Breast epithelium (tissue), 4 donors: ENCODE results near the gene ATG7. TPM values are rescaled to one million over a fixed set of nuclear protein-coding genes. Genes with fewer than 3 reads are reported as not detected.

Experiments
- DNase-seq, 2 donors: peaks; one replicate each; pipeline ENCODE4 v3.0.0-alpha.2; 2019; ENCODE audit warnings: low spot score in 2 of 2
- H3K27ac ChIP-seq, 2 donors: fragments of 200-600 bp; sonication (generic) in 1 of 2; one replicate each; pipeline ENCODE4 v1.5.1; 2016 to 2019; ENCODE audit warnings: mild to moderate bottlenecking in 1 of 2
- H3K27me3 ChIP-seq, 2 donors: fragments of 200-600 bp; sonication (generic) in 1 of 2; one replicate each; pipeline versions ENCODE4 v1.5.1 to v1.6.0; 2017 to 2019; ENCODE audit warnings: control low read depth in 1 of 2, mild to moderate bottlenecking in 1 of 2
- H3K36me3 ChIP-seq: fragments of 200-600 bp; one replicate; pipeline ENCODE4 v1.5.1; 2019
- H3K4me1 ChIP-seq, 2 donors: fragments of 200-600 bp; sonication (generic); one replicate each; pipeline ENCODE4 v1.5.1; 2016 to 2019; ENCODE audit warnings: control low read depth in 1 of 2
- H3K4me3 ChIP-seq, 3 donors: fragments of 200-600 bp; sonication (generic); 1 replicate in 2 of 3; 2 replicates in 1 of 3; pipeline ENCODE4 v1.5.1; 2016 to 2019; ENCODE audit warnings: mild to moderate bottlenecking in 3 of 3, moderate library complexity in 2 of 3
- H3K9me3 ChIP-seq, 2 donors: fragments of 200-600 bp; sonication (generic) in 1 of 2; one replicate each; pipeline ENCODE4 v1.5.1; 2016 to 2019; ENCODE audit warnings: control low read depth in 1 of 2
- CTCF ChIP-seq, 3 donors: fragments of 450-650 bp; IDR thresholded peaks; one replicate each; pipeline ENCODE4 v1.5.1; 2016 to 2017; ENCODE audit warnings: antibody characterized with exemption in 3 of 3, mild to moderate bottlenecking in 3 of 3, moderate library complexity in 3 of 3
- POLR2A ChIP-seq: fragments of 450-650 bp; IDR thresholded peaks from one replicate; pipeline ENCODE4 v1.6.1; 2016; ENCODE audit warnings: antibody characterized with exemption, mild to moderate bottlenecking, moderate library complexity
- POLR2AphosphoS5 ChIP-seq, 3 donors: sonication (generic); formaldehyde crosslinking; IDR thresholded peaks; one replicate each; pipeline ENCODE4 v1.6.1; 2017; ENCODE audit warnings: antibody characterized with exemption in 3 of 3
- intact Hi-C: fragments of 100-400 bp; cut with DNase I; formaldehyde crosslinking; loops from one replicate; pipeline ENCODE4 v1.15.1; 2023; ENCODE audit warnings: low total_unique reads
- total RNA-seq, 3 donors: library from RNA; depleted of rRNA; stranded (reverse); fragments of >200 nt; gene quantifications; one replicate each; pipeline ENCODE4 v1.1.0, GENCODE V29; 2016

ATG7 gene
- total RNA-seq, 3 donors from 2014 or later: 64.9 to 81.9 (median 75.5) TPM

- no peaks in the 10 kb centered on the region for H3K27me3 ChIP-seq
- no peaks in the 10 kb centered on the region for H3K36me3 ChIP-seq
- H3K27ac ChIP-seq: no peak overlapping the region
- H3K4me3 ChIP-seq: no peak overlapping the region
- TF ChIP-seq POLR2AphosphoS5 (IDR thresholded peaks at IDR 0.05) (no peak), CTCF (IDR thresholded peaks at IDR 0.05) (no peak), POLR2A (no peak)
- H3K4me1 ChIP-seq: peaks cover 6 to 11% of the 10 kb centered on the region in 2 donors
- intact Hi-C loops: loop anchor here (1.0 kb wide), 1 partner anchor 60 kb away; no protein-coding TSS in a partner anchor
- H3K9me3 ChIP-seq: no peaks in the 10 kb centered on the region
- DNase-seq: no peak
Observed at GRCh38 chr3:11536936-11537612, 264.9 kb downstream of the ATG7 start.

GRCh38 chr3:11538581-11538980 lies 266.4 kb downstream of the ATG7 start:
- intact Hi-C loops: no loop called here
- DNase-seq: no peak
- H3K27me3 ChIP-seq: no peaks in the 10 kb centered on the region
- H3K4me3 ChIP-seq: no peak overlapping the region
- TF ChIP-seq CTCF (IDR thresholded peaks at IDR 0.05): no peak
- TF ChIP-seq POLR2A: no peak
- no peak for TF ChIP-seq POLR2AphosphoS5 (IDR thresholded peaks at IDR 0.05)
- no peaks in the 10 kb centered on the region for H3K9me3 ChIP-seq
- H3K27ac ChIP-seq: no peak overlapping the region
- H3K4me1 ChIP-seq: peaks cover 6 to 11% of the 10 kb centered on the region in 2 donors
- H3K36me3 ChIP-seq: no peaks in the 10 kb centered on the region

- DNase-seq: peak in 1 of 2 donors; percentile 6
- TF ChIP-seq CTCF (IDR thresholded peaks at IDR 0.05) (no peak), POLR2A (no peak), POLR2AphosphoS5 (IDR thresholded peaks at IDR 0.05) (no peak)
- H3K4me1 ChIP-seq: peaks cover 5 to 7% of the 10 kb centered on the region in 2 donors
- no peaks in the 10 kb centered on the region for H3K9me3 ChIP-seq
- H3K4me3 ChIP-seq: no peak overlapping the region
- H3K36me3 ChIP-seq: no peaks in the 10 kb centered on the region
- H3K27ac ChIP-seq: no peak overlapping the region
- no peaks in the 10 kb centered on the region for H3K27me3 ChIP-seq
- intact Hi-C loops: no loop called here
Observed at GRCh38 chr3:11539218-11539617, 267.0 kb downstream of the ATG7 start.

- peak in 1 of 2 donors; percentile 76 for DNase-seq
- no peaks in the 10 kb centered on the region for H3K9me3 ChIP-seq
- TF ChIP-seq POLR2A (no peak), CTCF (IDR thresholded peaks at IDR 0.05) (peak in 1 of 3 donors; percentile 43)
Observed at GRCh38 chr3:11539677-11540076, 267.5 kb downstream of the ATG7 start.

More at GRCh38 chr3:11539677-11540076, 267.5 kb downstream of the ATG7 start:
- Histone ChIP-seq H3K36me3 (no peaks in the 10 kb centered on the region), H3K27me3 (no peaks in the 10 kb centered on the region), H3K27ac (no peak overlapping the region), H3K4me1 (peaks cover under 1 to 12% of the 10 kb centered on the region in 2 donors), H3K4me3 (no peak overlapping the region)
- intact Hi-C loops: loop anchor here (5.0 kb wide), 1 partner anchor 1752 kb away; no protein-coding TSS in a partner anchor
